VCaP (cell line): ENCODE data around the gene RIC1.

ENCODE experiments used
- H3K27ac ChIP-seq: fragments of 450-650 bp; 2 replicates; pipeline ENCODE4 v1.5.1; 2017
- CTCF ChIP-seq: fragments of 450-650 bp; conservative IDR thresholded peaks from 2 replicates; pipeline ENCODE4 v1.5.1; 2017; ENCODE audit warnings: mild to moderate bottlenecking, moderate library complexity

RIC1 gene

GRCh38 chr9:5784526-5785315 is 155.8 kb downstream of the RIC1 start:
- no peak for TF ChIP-seq CTCF
- H3K27ac ChIP-seq, result no peak overlapping the region

DNA sequence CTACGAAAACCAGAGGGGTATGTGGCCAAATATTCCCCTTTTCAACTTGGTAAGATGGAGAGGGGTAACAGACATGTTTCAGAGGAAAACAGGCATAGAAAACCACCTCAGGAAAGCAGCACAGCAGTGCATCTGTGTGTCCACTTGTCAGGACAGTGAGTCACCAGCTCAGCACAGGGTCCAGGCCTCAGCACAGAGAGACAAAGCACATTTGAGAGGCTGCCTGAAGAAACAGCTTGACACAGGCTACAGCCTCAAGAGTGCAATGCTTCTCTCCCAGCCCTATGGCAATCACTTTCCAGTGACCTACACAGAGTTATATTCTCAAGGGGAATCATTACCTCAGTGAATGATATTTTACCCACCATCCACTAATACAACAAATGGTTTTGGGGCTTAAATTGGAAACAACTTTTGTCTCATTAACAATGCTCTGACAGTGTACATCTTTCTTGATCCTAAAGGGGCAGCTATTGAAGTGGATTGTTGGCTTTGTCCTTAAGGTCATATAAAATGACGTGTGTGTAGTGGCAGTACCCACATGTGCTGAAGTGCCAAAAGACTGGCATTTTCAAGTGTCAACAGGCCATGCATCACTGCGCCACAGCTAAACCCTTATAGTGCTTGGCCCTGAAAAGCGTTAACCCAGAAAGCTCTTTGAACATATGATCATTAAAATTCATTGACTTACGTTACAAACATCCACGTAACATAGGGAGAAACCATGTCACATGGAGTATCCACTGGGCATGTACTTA is 157.6 kb downstream of the RIC1 start:
- no peak for TF ChIP-seq CTCF
- no peak overlapping the region for H3K27ac ChIP-seq

DNA sequence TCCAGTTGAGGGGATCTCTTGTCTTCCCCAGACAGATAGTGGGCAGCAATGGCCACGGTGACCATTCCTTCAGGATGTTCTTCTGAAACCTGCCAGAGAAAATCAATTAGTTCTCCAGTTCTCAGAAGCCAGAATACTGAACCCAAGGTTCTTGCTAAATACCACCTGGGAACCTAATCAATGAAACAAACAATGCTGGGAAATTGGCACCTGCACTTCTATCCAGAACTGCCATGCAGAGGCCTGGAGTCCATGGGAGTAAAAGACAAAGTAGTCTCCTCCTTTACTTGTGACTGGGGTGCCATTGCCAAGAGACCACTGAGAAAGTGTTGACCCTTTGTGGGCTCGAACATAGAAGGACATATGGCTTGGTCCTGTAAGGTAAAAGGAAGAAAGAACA is 158.3 kb downstream of the RIC1 start:
- H3K27ac ChIP-seq, result no peak overlapping the region
- TF ChIP-seq CTCF, result no peak

DNA sequence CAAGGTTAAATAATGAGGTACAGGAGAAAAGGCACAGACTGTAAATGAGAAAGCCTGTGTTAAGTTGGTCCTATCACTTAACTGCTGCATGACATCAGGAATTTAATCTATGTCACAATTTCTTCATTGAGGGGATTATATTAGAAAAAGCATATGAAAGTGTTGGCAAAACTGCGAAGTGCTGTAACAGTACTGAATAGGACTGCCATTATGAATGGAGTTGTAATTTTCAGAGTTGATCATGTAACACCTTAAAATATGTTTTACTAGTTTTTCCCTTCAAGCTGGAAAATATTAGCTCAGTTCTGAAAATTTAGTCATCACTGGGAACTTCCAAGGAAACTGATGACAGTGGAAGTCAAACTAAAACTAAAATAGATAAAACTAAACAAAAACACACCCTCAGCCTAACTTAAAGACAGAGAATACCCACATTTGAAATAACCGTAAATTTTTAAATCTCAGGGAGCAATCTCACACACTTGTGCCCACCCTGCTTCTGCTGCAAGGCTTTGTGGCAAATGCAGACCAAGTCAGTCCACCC is 158.9 kb downstream of the RIC1 start:
- no peak for TF ChIP-seq CTCF
- no peak overlapping the region for H3K27ac ChIP-seq

GRCh38 chr9:5789489-5789888 is 160.6 kb downstream of the RIC1 start:
- H3K27ac ChIP-seq, result no peak overlapping the region

DNA sequence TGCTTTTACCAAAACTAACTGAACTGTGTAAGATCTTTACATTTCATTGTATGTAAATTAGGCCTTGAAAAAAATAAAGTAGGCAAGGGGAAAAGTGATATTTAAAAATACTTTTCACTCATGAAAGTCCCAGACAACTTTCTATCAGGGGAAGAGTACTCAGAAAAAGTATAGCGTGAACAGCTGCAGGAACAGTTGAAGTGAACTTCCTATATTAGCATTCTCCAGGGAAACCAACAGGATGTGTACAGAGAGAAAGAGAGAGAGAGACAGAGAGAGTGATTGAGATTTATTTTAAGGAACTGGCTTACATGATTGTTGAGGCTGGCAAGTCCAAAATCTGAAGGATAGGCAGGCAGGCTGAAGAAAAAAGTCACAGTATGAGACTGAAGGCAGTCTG is 162.0 kb downstream of the RIC1 start:
- H3K27ac ChIP-seq, result no peak overlapping the region
- TF ChIP-seq CTCF, result no peak

More at GRCh38 chr9:5789489-5789888, 160.6 kb downstream of the RIC1 start:
- no peak for TF ChIP-seq CTCF

GRCh38 chr9:5791870-5792269 is 163.0 kb downstream of the RIC1 start:
- no peak for TF ChIP-seq CTCF
- no peak overlapping the region for H3K27ac ChIP-seq
